ENCODE results near the gene C8B.

The C8B gene

DNA sequence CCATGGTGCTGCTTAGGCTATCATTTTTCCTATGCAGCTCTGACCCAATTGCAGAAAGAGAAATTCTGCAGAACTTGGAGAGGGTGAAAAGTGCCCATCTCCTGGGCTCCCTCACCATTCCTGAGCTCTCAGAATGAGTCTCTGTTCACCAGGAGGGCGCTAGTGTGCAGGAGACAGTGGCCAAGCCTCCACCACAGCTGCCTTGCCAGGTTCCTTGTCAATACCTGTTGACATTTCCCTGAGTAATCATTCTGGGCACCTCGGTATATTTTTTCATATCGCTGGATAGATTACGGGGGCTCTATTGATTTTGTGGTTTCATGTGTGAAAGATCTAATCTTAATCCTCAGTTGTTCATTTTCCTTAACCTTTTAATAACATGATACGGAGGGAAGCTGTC is 13.0 kb upstream of the C8B start:
- Histone ChIP-seq H3K9ac (ENCODE audit: low read length) (no peak overlapping the region), H3K79me1 (ENCODE audit: low read length) (no peaks in the 10 kb centered on the region), H3K79me2 (ENCODE audit: control insufficient read depth, insufficient read depth, low read length, poor library complexity) (no peaks in the 10 kb centered on the region), H3K4me3 (ENCODE audit: low read depth, low read length) (no peak overlapping the region), H2AFZ (ENCODE audit: insufficient read depth, low read length, poor library complexity) (no peak overlapping the region), H3K36me3 (ENCODE audit: control insufficient read depth in 1 of 2, insufficient read depth in 2 of 2, low read length in 2 of 2) (no peaks in the 10 kb centered on the region), H3K9me3 (ENCODE audit: insufficient read depth, low read depth, low read length) (no peaks in the 10 kb centered on the region), H3K18ac (ENCODE audit: low read length) (no peak overlapping the region), H2BK5ac (ENCODE audit: low read depth, low read length, poor library complexity) (no peak overlapping the region), H4K12ac (ENCODE audit: low read depth, low read length) (no peak overlapping the region), H3K23ac (ENCODE audit: low read length) (no peak overlapping the region), H2BK12ac (ENCODE audit: low read length) (no peak overlapping the region), H3K4me2 (ENCODE audit: low read length) (no peak overlapping the region), H4K8ac (ENCODE audit: low read depth, low read length) (no peak overlapping the region), H3K4me1 (ENCODE audit: control insufficient read depth in 1 of 2, insufficient read depth in 2 of 2, low read length in 2 of 2) (no peaks in the 10 kb centered on the region), H3K27me3 (ENCODE audit: insufficient read depth, low read length) (no peaks in the 10 kb centered on the region), H3K4ac (ENCODE audit: low read depth, low read length) (no peak overlapping the region), H2AK5ac (ENCODE audit: low read length) (no peak overlapping the region), H3K14ac (ENCODE audit: low read length) (no peak overlapping the region), H2BK120ac (ENCODE audit: insufficient read depth, low read length, poor library complexity) (no peak overlapping the region), H4K91ac (ENCODE audit: low read depth, low read length) (no peak overlapping the region), H3K27ac (ENCODE audit: low read depth, low read length) (no peak overlapping the region)
- no CpG with 5 or more reads among the region's 5 CpGs for WGBS (ENCODE audit: extremely low coverage, insufficient coverage, insufficient read length)
- no peak for DNase-seq

DNA sequence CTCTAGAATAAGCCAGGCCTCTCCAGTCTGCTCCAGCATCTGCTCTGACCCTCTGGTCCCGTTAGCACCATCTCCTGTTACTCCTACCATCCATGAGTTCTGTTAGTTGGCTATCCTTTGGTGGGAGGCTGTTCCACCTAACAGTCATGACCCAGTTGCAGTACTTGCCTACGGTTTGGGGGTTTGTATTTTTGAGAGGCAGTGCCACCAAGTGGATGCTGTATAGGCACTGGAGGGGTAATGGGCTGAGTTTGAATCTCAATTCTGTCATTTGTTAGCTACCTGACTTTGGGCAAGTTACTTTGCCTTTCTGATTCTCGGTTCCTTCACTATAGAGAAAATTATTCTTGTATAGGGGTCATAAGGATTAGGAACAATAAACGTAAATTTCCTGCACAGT is 12.1 kb upstream of the C8B start:
- Histone ChIP-seq H2AK5ac (ENCODE audit: low read length) (no peak overlapping the region), H2BK12ac (ENCODE audit: low read length) (no peak overlapping the region), H3K23ac (ENCODE audit: low read length) (no peak overlapping the region), H3K18ac (ENCODE audit: low read length) (no peak overlapping the region), H3K4me2 (ENCODE audit: low read length) (no peak overlapping the region), H3K27ac (ENCODE audit: low read depth, low read length) (no peak overlapping the region), H3K9ac (ENCODE audit: low read length) (no peak overlapping the region), H3K36me3 (ENCODE audit: control insufficient read depth in 1 of 2, insufficient read depth in 2 of 2, low read length in 2 of 2) (no peaks in the 10 kb centered on the region), H2AFZ (ENCODE audit: insufficient read depth, low read length, poor library complexity) (no peak overlapping the region), H2BK120ac (ENCODE audit: insufficient read depth, low read length, poor library complexity) (no peak overlapping the region), H3K79me2 (ENCODE audit: control insufficient read depth, insufficient read depth, low read length, poor library complexity) (no peaks in the 10 kb centered on the region), H2BK5ac (ENCODE audit: low read depth, low read length, poor library complexity) (no peak overlapping the region), H3K4me1 (ENCODE audit: control insufficient read depth in 1 of 2, insufficient read depth in 2 of 2, low read length in 2 of 2) (no peaks in the 10 kb centered on the region), H3K27me3 (ENCODE audit: insufficient read depth, low read length) (no peaks in the 10 kb centered on the region), H3K9me3 (ENCODE audit: insufficient read depth, low read depth, low read length) (no peaks in the 10 kb centered on the region), H4K12ac (ENCODE audit: low read depth, low read length) (no peak overlapping the region), H4K8ac (ENCODE audit: low read depth, low read length) (no peak overlapping the region), H3K14ac (ENCODE audit: low read length) (no peak overlapping the region), H3K4me3 (ENCODE audit: low read depth, low read length) (no peak overlapping the region), H3K79me1 (ENCODE audit: low read length) (no peaks in the 10 kb centered on the region), H4K91ac (ENCODE audit: low read depth, low read length) (no peak overlapping the region), H3K4ac (ENCODE audit: low read depth, low read length) (no peak overlapping the region)
- no CpG with 5 or more reads among the region's 4 CpGs for WGBS (ENCODE audit: extremely low coverage, insufficient coverage, insufficient read length)
- no peak for DNase-seq

- H2BK120ac ChIP-seq (ENCODE audit: insufficient read depth, low read length, poor library complexity): no peak overlapping the region
- H3K9me3 ChIP-seq (ENCODE audit: insufficient read depth, low read depth, low read length): no peaks in the 10 kb centered on the region
- no peak for DNase-seq
- H2AFZ ChIP-seq (ENCODE audit: insufficient read depth, low read length, poor library complexity): no peak overlapping the region
- H3K36me3 ChIP-seq (ENCODE audit: control insufficient read depth in 1 of 2, insufficient read depth in 2 of 2, low read length in 2 of 2): no peaks in the 10 kb centered on the region
- no peak overlapping the region for H3K27ac ChIP-seq (ENCODE audit: low read depth, low read length)
- H3K4me2 ChIP-seq (ENCODE audit: low read length): no peak overlapping the region
- no peak overlapping the region for H3K4me3 ChIP-seq (ENCODE audit: low read depth, low read length)
- no peaks in the 10 kb centered on the region for H3K79me1 ChIP-seq (ENCODE audit: low read length)
- H4K12ac ChIP-seq (ENCODE audit: low read depth, low read length): no peak overlapping the region
- no peak overlapping the region for H3K4ac ChIP-seq (ENCODE audit: low read depth, low read length)
- H2AK5ac ChIP-seq (ENCODE audit: low read length): no peak overlapping the region
- H3K79me2 ChIP-seq (ENCODE audit: control insufficient read depth, insufficient read depth, low read length, poor library complexity): no peaks in the 10 kb centered on the region
- no peak overlapping the region for H3K18ac ChIP-seq (ENCODE audit: low read length)
- no peak overlapping the region for H3K9ac ChIP-seq (ENCODE audit: low read length)
- no CpG with 5 or more reads among the region's 4 CpGs for WGBS (ENCODE audit: extremely low coverage, insufficient coverage, insufficient read length)
- no peak overlapping the region for H4K8ac ChIP-seq (ENCODE audit: low read depth, low read length)
- no peak overlapping the region for H2BK5ac ChIP-seq (ENCODE audit: low read depth, low read length, poor library complexity)
- H3K4me1 ChIP-seq (ENCODE audit: control insufficient read depth in 1 of 2, insufficient read depth in 2 of 2, low read length in 2 of 2): no peaks in the 10 kb centered on the region
- no peak overlapping the region for H3K23ac ChIP-seq (ENCODE audit: low read length)
- no peak overlapping the region for H2BK12ac ChIP-seq (ENCODE audit: low read length)
- no peak overlapping the region for H3K14ac ChIP-seq (ENCODE audit: low read length)
- H4K91ac ChIP-seq (ENCODE audit: low read depth, low read length): no peak overlapping the region
- no peaks in the 10 kb centered on the region for H3K27me3 ChIP-seq (ENCODE audit: insufficient read depth, low read length)
Observed at GRCh38 chr1:56975446-56975845, 9.6 kb upstream of the C8B start.

GRCh38 chr1:56973923-56974742 is 8.3 kb upstream of the C8B start:
- Histone ChIP-seq H2AFZ (ENCODE audit: insufficient read depth, low read length, poor library complexity) (no peak overlapping the region), H3K4me2 (ENCODE audit: low read length) (no peak overlapping the region), H3K27ac (ENCODE audit: low read depth, low read length) (no peak overlapping the region), H3K18ac (ENCODE audit: low read length) (no peak overlapping the region), H3K4me3 (ENCODE audit: low read depth, low read length) (no peak overlapping the region), H3K9ac (ENCODE audit: low read length) (no peak overlapping the region), H4K8ac (ENCODE audit: low read depth, low read length) (no peak overlapping the region), H4K91ac (ENCODE audit: low read depth, low read length) (no peak overlapping the region), H3K79me2 (ENCODE audit: control insufficient read depth, insufficient read depth, low read length, poor library complexity) (no peaks in the 10 kb centered on the region), H2BK12ac (ENCODE audit: low read length) (no peak overlapping the region), H3K79me1 (ENCODE audit: low read length) (no peaks in the 10 kb centered on the region), H3K23ac (ENCODE audit: low read length) (no peak overlapping the region), H3K9me3 (ENCODE audit: insufficient read depth, low read depth, low read length) (no peaks in the 10 kb centered on the region), H3K14ac (ENCODE audit: low read length) (no peak overlapping the region), H4K12ac (ENCODE audit: low read depth, low read length) (no peak overlapping the region), H2BK5ac (ENCODE audit: low read depth, low read length, poor library complexity) (no peak overlapping the region), H3K36me3 (ENCODE audit: control insufficient read depth in 1 of 2, insufficient read depth in 2 of 2, low read length in 2 of 2) (no peaks in the 10 kb centered on the region), H3K4ac (ENCODE audit: low read depth, low read length) (no peak overlapping the region), H3K27me3 (ENCODE audit: insufficient read depth, low read length) (no peaks in the 10 kb centered on the region), H3K4me1 (ENCODE audit: control insufficient read depth in 1 of 2, insufficient read depth in 2 of 2, low read length in 2 of 2) (no peaks in the 10 kb centered on the region), H2AK5ac (ENCODE audit: low read length) (no peak overlapping the region), H2BK120ac (ENCODE audit: insufficient read depth, low read length, poor library complexity) (no peak overlapping the region)
- no peak for DNase-seq
- no CpG with 5 or more reads among the region's 5 CpGs for WGBS (ENCODE audit: extremely low coverage, insufficient coverage, insufficient read length)

Data from trophoblast cell (in vitro differentiated cells and primary cell).